IMR-90 (cell line): ENCODE measurements around the gene LDB2. TPM values are rescaled to one million over a fixed set of nuclear protein-coding genes. Genes with fewer than 3 reads are reported as not detected.

Experiments used
- ATAC-seq: fragments of 200-7000 bp; cut with Tn5 transposase; 2 replicates; pipeline ENCODE4 v1.9.1; 2020; ENCODE audit warnings: low read depth, mild to moderate bottlenecking, moderate library complexity
- BruUV-seq: library from RNA; stranded (reverse); fragments of 400-500 nt; replicated peaks from 2 replicates; lab custom pipeline; 2021; lab: Mats Ljungman, UMichigan
- CTCF ChIA-PET: fragments of 300-600 bp; formaldehyde crosslinking; extraction: SDS; loops from one replicate; lab custom pipeline; 2021; ENCODE audit warnings: antibody characterized with exemption; lab: Yijun Ruan, JAX
- POLR2A ChIA-PET: fragments of 300-600 bp; sonication (Branson Sonifier 250); formaldehyde crosslinking; loops from one replicate; lab custom pipeline; 2022; ENCODE audit warnings: antibody characterized with exemption; ENCODE audit not compliant: unreplicated experiment; lab: Charles Lee
- DNase-seq: peaks from one replicate; pipeline ENCODE4 v3.0.0; 2013
- H2AFZ ChIP-seq: replicated peaks from 2 replicates; pipeline ENCODE3; 2013; ENCODE audit warnings: low read length, mild to moderate bottlenecking; ENCODE audit not compliant: poor library complexity
- H2AK5ac ChIP-seq: 2 replicates; pipeline ENCODE4 v1.6.1; 2013; ENCODE audit warnings: low read depth, low read length, inconsistent platforms
- H2AK9ac ChIP-seq: replicated peaks from 2 replicates; pipeline ENCODE3; 2013; ENCODE audit warnings: mild to moderate bottlenecking, low read depth, low read length, moderate library complexity; ENCODE audit not compliant: poor library complexity
- H2BK120ac ChIP-seq: 2 replicates; pipeline ENCODE4 v1.6.1; 2013; ENCODE audit warnings: low read depth, low read length, inconsistent platforms
- H2BK15ac ChIP-seq: 3 replicates; pipeline ENCODE4 v1.6.1; 2013; ENCODE audit warnings: low read depth, low read length, inconsistent platforms
- H2BK20ac ChIP-seq: 2 replicates; pipeline ENCODE4 v1.6.1; 2013; ENCODE audit warnings: low read depth, mild to moderate bottlenecking, inconsistent platforms, low read length, moderate library complexity
- H2BK5ac ChIP-seq: 2 replicates; pipeline ENCODE4 v1.6.1; 2013; ENCODE audit warnings: mild to moderate bottlenecking, low read depth, low read length, inconsistent platforms; ENCODE audit not compliant: poor library complexity, severe bottlenecking
- H3K14ac ChIP-seq: replicated peaks from 2 replicates; pipeline ENCODE4 v1.6.1; 2013; ENCODE audit warnings: low read depth, low read length, inconsistent platforms
- H3K18ac ChIP-seq: 2 replicates; pipeline ENCODE4 v1.6.1; 2013; ENCODE audit warnings: low read depth, low read length, control low read depth
- H3K23ac ChIP-seq: 2 replicates; pipeline ENCODE4 v1.6.1; 2013; ENCODE audit warnings: low read depth, low read length, inconsistent platforms
- H3K27ac ChIP-seq: 2 replicates; pipeline ENCODE4 v1.5.1; 2013; ENCODE audit warnings: mild to moderate bottlenecking, control low read depth, low read length; ENCODE audit not compliant: insufficient read depth
- H3K27me3 ChIP-seq: 2 replicates; pipeline ENCODE4 v1.6.1; 2013; ENCODE audit warnings: low read length; ENCODE audit not compliant: control insufficient read depth, insufficient read depth
- H3K36me3 ChIP-seq: 2 replicates; pipeline ENCODE4 v1.6.1; 2013; ENCODE audit warnings: low read length, mixed read lengths; ENCODE audit not compliant: control insufficient read depth, insufficient read depth
- H3K4ac ChIP-seq: 2 replicates; pipeline ENCODE4 v1.6.1; 2013; ENCODE audit warnings: low read depth, low read length, inconsistent platforms
- H3K4me1 ChIP-seq: 2 replicates; pipeline ENCODE4 v1.6.1; 2013; ENCODE audit warnings: low read length, mixed read lengths; ENCODE audit not compliant: control insufficient read depth, insufficient read depth
- H3K4me2 ChIP-seq: 2 replicates; pipeline ENCODE4 v1.6.1; 2013; ENCODE audit warnings: low read depth, mild to moderate bottlenecking, control low read depth, low read length, moderate library complexity
- H3K4me3 ChIP-seq: 2 replicates; pipeline ENCODE4 v1.5.1; 2013; ENCODE audit warnings: low read depth, mild to moderate bottlenecking, control low read depth, low read length, moderate library complexity; ENCODE audit not compliant: insufficient read depth
- H3K56ac ChIP-seq: 2 replicates; pipeline ENCODE4 v1.6.1; 2013; ENCODE audit warnings: low read length, inconsistent platforms; ENCODE audit not compliant: insufficient read depth; ENCODE audit errors: extremely low read depth
- H3K79me1 ChIP-seq, 2 experiments: 2 replicates each; pipeline ENCODE4 v1.6.1; 2013; ENCODE audit warnings: low read length in 2 of 2, inconsistent platforms in 1 of 2, low read depth in 1 of 2
- H3K9ac ChIP-seq: 2 replicates; pipeline ENCODE4 v1.6.1; 2013; ENCODE audit warnings: low read depth, low read length, control low read depth
- H3K9me1 ChIP-seq: 2 replicates; pipeline ENCODE4 v1.6.1; 2013; ENCODE audit warnings: low read length, inconsistent platforms; ENCODE audit not compliant: insufficient read depth
- H3K9me3 ChIP-seq: 2 replicates; pipeline ENCODE4 v1.6.1; 2013; ENCODE audit warnings: low read length; ENCODE audit not compliant: control insufficient read depth, insufficient read depth
- H4K20me1 ChIP-seq: 2 replicates; pipeline ENCODE4 v1.6.1; 2013; ENCODE audit warnings: low read length, inconsistent platforms; ENCODE audit not compliant: insufficient read depth
- H4K5ac ChIP-seq: 2 replicates; pipeline ENCODE4 v1.6.1; 2013; ENCODE audit warnings: mild to moderate bottlenecking, low read depth, low read length, control low read depth
- H4K8ac ChIP-seq, 2 experiments: 2 replicates each; pipeline ENCODE4 v1.6.1; 2013; ENCODE audit warnings: low read depth in 2 of 2, low read length in 2 of 2, control low read depth in 1 of 2, inconsistent platforms in 1 of 2
- H4K91ac ChIP-seq: 2 replicates; pipeline ENCODE4 v1.6.1; 2013; ENCODE audit warnings: low read depth, low read length, inconsistent platforms; ENCODE audit not compliant: insufficient read depth
- CEBPB ChIP-seq: IDR thresholded peaks from 2 replicates; pipeline ENCODE4 v1.6.1; 2012; ENCODE audit warnings: low read depth, low read length, improper control_type of control experiment
- WGBS, 2 experiments: methylation state at CpG; one replicate each; pipeline versions ENCODE4 v1.1.5 to v1.1.7; 2013; ENCODE audit warnings: missing lambda C conversion rate in 2 of 2; ENCODE audit not compliant: insufficient read length in 1 of 2; ENCODE audit errors: extremely low coverage in 2 of 2; 5-methylcytosine and 5-hydroxymethylcytosine counted together
- dilution Hi-C: fragments of 300-500 bp; cut with HindIII; formaldehyde crosslinking; loops from one replicate; pipeline ENCODE4 v1.14.3; 2018; ENCODE audit warnings: low sequenced_read_pairs; ENCODE audit not compliant: unreplicated experiment
- in situ Hi-C: fragments of 300-500 bp; cut with MboI; formaldehyde crosslinking; loops from 3 replicates; pipeline ENCODE4 v1.14.3; 2019; ENCODE audit warnings: low sequenced_read_pairs, inconsistent platforms, mixed read lengths
- intact Hi-C: fragments of 100-400 bp; cut with micrococcal nuclease; formaldehyde crosslinking; loops from 2 replicates; pipeline ENCODE4 v1.10.0; 2022
- polyA plus RNA-seq, 3 experiments: library from polyadenylated mRNA; depleted of rRNA; stranded (reverse); fragments of >200 nt; gene quantifications; 2 replicates each; pipeline ENCODE4 v1.2.3, GENCODE V29; 2012; ENCODE audit warnings: low replicate concordance in 1 of 3
- total RNA-seq: library from RNA; depleted of rRNA; stranded (reverse); fragments of >200 nt; gene quantifications from 2 replicates; pipeline ENCODE4 v1.2.3, GENCODE V29; 2012

The LDB2 gene
- total and polyA plus RNA-seq, 2 of the 4 experiments (the other 2 are of a cell fraction) = 67.9 to 116 TPM

GRCh38 chr4:16636304-16636703 is 262.1 kb downstream of the LDB2 start:
- no peak overlapping the region for H2BK5ac ChIP-seq
- no peak overlapping the region for H3K18ac ChIP-seq
- H3K4me1 ChIP-seq = no peaks in the 10 kb centered on the region
- H3K9me1 ChIP-seq = no peaks in the 10 kb centered on the region
- H3K36me3 ChIP-seq = no peaks in the 10 kb centered on the region
- H3K9me3 ChIP-seq = no peaks in the 10 kb centered on the region
- ChIA-PET CTCF (no interaction called here), POLR2A (no interaction called here)
- WGBS, 2 experiments = no CpG with 5 or more reads among the region's 2 CpGs
- no peak overlapping the region for H4K91ac ChIP-seq
- no peak overlapping the region for H4K5ac ChIP-seq
- H3K56ac ChIP-seq = no peak overlapping the region
- H3K23ac ChIP-seq = no peak overlapping the region
- in situ Hi-C loops (no loop called here), dilution Hi-C loops (no loop called here), intact Hi-C loops (no loop called here)
- H4K8ac ChIP-seq = no peak overlapping the region
- no peak overlapping the region for H2AK5ac ChIP-seq
- DNase-seq = no peak
- no peak overlapping the region for H2BK20ac ChIP-seq
- no peak overlapping the region for H3K4me3 ChIP-seq
- H3K4me2 ChIP-seq = no peak overlapping the region
- H4K20me1 ChIP-seq = no peaks in the 10 kb centered on the region
- H2BK120ac ChIP-seq = no peak overlapping the region
- no peak overlapping the region for H3K14ac ChIP-seq
- H2AK9ac ChIP-seq = no peak overlapping the region
- no peaks in the 10 kb centered on the region for H3K27me3 ChIP-seq
- H2AFZ ChIP-seq = no peak overlapping the region
- no TSS peak for BruUV-seq
- TF ChIP-seq CEBPB = no peak
- no peak overlapping the region for H3K9ac ChIP-seq
- no peak overlapping the region for H3K4ac ChIP-seq
- no peak for ATAC-seq
- H3K27ac ChIP-seq = no peak overlapping the region
- no peak overlapping the region for H2BK15ac ChIP-seq
- no peaks in the 10 kb centered on the region; a peak in 1 of 4 replicates for H3K79me1 ChIP-seq
